ENCODE results near the gene BRAF. TPM values are rescaled to one million over a fixed set of nuclear protein-coding genes. Genes with fewer than 3 reads are reported as not detected.

Gene BRAF
- total RNA-seq, 1 experiment from 2014 or later, result 29.7 TPM

GRCh38 chr7:140902303-140902953, 22.3 kb downstream of the BRAF start:
- H3K27me3 ChIP-seq (ENCODE audit: insufficient read depth, low read length), result no peaks in the 10 kb centered on the region
- ATAC-seq, result no peak
- H3K9me3 ChIP-seq (ENCODE audit: control insufficient read depth in 1 of 2, insufficient read depth in 1 of 2, low read depth in 1 of 2, low read length in 2 of 2), result no peaks in the 10 kb centered on the region
- no peaks in the 10 kb centered on the region for H3K36me3 ChIP-seq (ENCODE audit: control insufficient read depth in 1 of 2, insufficient read depth in 2 of 2, low read length in 2 of 2)
- ChIA-PET CTCF (no interaction called here), RAD21 (ENCODE audit: low non-redundant PET in 1 of 2, low total read pairs in 2 of 2, uncharacterized antibody in 2 of 2, unreplicated experiment in 2 of 2) (no interaction called here), POLR2A (no interaction called here)
- BruUV-seq (replicated peaks), result no TSS peak
- no peak for DNase-seq (ENCODE audit: low read depth, low spot score)
- no peaks in the 10 kb centered on the region for H4K20me1 ChIP-seq (ENCODE audit: insufficient read depth)
- no peaks in the 10 kb centered on the region for H3K4me1 ChIP-seq (ENCODE audit: control insufficient read depth in 1 of 2, insufficient read depth in 2 of 2, low read length in 2 of 2)
- TF ChIP-seq REST (IDR thresholded peaks at IDR 0.05; ENCODE audit: low read depth), result no peak
- TF ChIP-seq, protein P1, sequence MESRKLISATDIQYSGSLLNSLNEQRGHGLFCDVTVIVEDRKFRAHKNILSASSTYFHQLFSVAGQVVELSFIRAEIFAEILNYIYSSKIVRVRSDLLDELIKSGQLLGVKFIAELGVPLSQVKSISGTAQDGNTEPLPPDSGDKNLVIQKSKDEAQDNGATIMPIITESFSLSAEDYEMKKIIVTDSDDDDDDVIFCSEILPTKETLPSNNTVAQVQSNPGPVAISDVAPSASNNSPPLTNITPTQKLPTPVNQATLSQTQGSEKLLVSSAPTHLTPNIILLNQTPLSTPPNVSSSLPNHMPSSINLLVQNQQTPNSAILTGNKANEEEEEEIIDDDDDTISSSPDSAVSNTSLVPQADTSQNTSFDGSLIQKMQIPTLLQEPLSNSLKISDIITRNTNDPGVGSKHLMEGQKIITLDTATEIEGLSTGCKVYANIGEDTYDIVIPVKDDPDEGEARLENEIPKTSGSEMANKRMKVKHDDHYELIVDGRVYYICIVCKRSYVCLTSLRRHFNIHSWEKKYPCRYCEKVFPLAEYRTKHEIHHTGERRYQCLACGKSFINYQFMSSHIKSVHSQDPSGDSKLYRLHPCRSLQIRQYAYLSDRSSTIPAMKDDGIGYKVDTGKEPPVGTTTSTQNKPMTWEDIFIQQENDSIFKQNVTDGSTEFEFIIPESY (IDR thresholded peaks at IDR 0.05; ENCODE audit: extremely low read depth, insufficient replicate concordance, low read length), result no peak
- TF ChIP-seq, protein P2, sequence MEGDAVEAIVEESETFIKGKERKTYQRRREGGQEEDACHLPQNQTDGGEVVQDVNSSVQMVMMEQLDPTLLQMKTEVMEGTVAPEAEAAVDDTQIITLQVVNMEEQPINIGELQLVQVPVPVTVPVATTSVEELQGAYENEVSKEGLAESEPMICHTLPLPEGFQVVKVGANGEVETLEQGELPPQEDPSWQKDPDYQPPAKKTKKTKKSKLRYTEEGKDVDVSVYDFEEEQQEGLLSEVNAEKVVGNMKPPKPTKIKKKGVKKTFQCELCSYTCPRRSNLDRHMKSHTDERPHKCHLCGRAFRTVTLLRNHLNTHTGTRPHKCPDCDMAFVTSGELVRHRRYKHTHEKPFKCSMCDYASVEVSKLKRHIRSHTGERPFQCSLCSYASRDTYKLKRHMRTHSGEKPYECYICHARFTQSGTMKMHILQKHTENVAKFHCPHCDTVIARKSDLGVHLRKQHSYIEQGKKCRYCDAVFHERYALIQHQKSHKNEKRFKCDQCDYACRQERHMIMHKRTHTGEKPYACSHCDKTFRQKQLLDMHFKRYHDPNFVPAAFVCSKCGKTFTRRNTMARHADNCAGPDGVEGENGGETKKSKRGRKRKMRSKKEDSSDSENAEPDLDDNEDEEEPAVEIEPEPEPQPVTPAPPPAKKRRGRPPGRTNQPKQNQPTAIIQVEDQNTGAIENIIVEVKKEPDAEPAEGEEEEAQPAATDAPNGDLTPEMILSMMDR (IDR thresholded peaks at IDR 0.05 in 2 of 3, conservative IDR thresholded peaks at IDR 0.05 in 1 of 3; ENCODE audit: borderline replicate concordance in 1 of 3, insufficient read depth in 1 of 3, low read depth in 2 of 3, low read length in 2 of 3), result no peak
- TF ChIP-seq POLR2AphosphoS5 (IDR thresholded peaks at IDR 0.05; ENCODE audit: low read depth, low read length), result no peak
- TF ChIP-seq SP1 (IDR thresholded peaks at IDR 0.05; ENCODE audit: low read depth), result no peak
- no peak for TF ChIP-seq POLR2A (IDR thresholded peaks at IDR 0.05; ENCODE audit: borderline replicate concordance, extremely low read depth, insufficient read depth, insufficient read length)
- no peak overlapping the region for H2AFZ ChIP-seq (ENCODE audit: low read depth, low read length, poor library complexity, severe bottlenecking)
- H3K4me2 ChIP-seq (ENCODE audit: low read length), result no peak overlapping the region
- intact Hi-C loops (cut with micrococcal nuclease), result no loop called here
- H3K9me2 ChIP-seq (ENCODE audit: insufficient read depth), result no peaks in the 10 kb centered on the region
- H3K79me2 ChIP-seq (ENCODE audit: insufficient read depth, low read length), result peaks cover 68% of the 10 kb centered on the region
- H3K27ac ChIP-seq (ENCODE audit: low read depth, low read length), result no peak overlapping the region
- no peak overlapping the region for H3K4me3 ChIP-seq (replicated peaks in 1 of 2; ENCODE audit: low read depth in 1 of 2, low read length in 2 of 2)
- no peak overlapping the region for H3K9ac ChIP-seq (ENCODE audit: low read length)

Data from HCT116 (cell line).